Adipose tissue (tissue), 3 donors: ENCODE data around the gene MPC2. TPM values are rescaled to one million over a fixed set of nuclear protein-coding genes. Genes with fewer than 3 reads are reported as not detected.
"Not testable (repeated sequence)": the region's sequence is repeated elsewhere in the genome, so short reads cannot be mapped to it uniquely, and the experiment has no call there.

Experiments used
- H3K27ac ChIP-seq: one replicate; pipeline ENCODE4 v1.5.1; 2013; ENCODE audit warnings: low read depth, low read length
- whole genome bisulfite sequencing, 3 donors: extraction: QIAGEN DNeasy Blood & Tissue Kit; methylation state at CpG; one replicate each; pipeline ENCODE4 v1.1.7; 2013; 5-methylcytosine and 5-hydroxymethylcytosine counted together
- polyA plus RNA-seq, 3 donors: library from polyadenylated mRNA; stranded (reverse); fragments of 200-250 nt; gene quantifications; one replicate each; pipeline ENCODE4 v1.2.3, GENCODE V29; 2013
- donor health status: healthy with polysubstance abuse.
- donor health status: Bipolar disorder and iron deficiency.
- donor health status: healthy.

Gene MPC2
- polyA plus RNA-seq, 3 donors, result 35.7 to 76.4 (median 70.7) TPM

DNA sequence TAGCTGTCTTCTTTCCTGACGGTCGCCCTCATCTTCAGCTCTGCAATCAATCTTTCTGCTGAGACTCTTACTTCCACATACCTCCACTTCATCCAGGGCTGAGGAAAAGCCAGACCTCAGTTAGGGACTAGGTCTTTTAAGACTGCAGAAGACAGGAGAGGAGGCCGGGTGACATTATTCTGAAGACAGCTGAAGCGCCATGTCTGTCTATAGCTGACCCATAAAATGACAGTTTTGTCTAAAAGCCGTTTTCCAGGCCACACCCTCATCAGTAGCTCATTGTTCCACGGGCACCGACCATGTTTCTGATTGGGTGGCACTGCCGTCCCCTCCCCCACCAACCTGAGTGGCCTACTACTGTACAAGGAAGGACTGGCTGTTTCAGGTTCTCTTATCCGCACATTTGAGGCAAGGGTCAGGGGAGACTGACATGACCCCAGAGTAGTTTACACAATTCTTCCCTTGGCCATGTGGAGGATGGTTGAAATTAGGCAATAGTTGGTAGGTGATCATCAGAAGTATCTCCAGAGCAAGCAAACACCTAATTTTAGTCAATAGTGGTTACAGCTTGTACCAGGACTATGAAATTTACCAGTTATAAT is 22.9 kb downstream of the MPC2 start, which contains the start of gene ADCY10:
TSS of gene ADCY10 (minus strand) at position 240 of the 602 bp plus-strand sequence. CDS start 8,994 bp downstream, outside the sequence.
- no peak within 1 kb of the TSS for H3K27ac ChIP-seq
- 89 to 90% (median 89%) methylated on average over 9 of the region's 9 CpGs for WGBS, 3 donors

DNA sequence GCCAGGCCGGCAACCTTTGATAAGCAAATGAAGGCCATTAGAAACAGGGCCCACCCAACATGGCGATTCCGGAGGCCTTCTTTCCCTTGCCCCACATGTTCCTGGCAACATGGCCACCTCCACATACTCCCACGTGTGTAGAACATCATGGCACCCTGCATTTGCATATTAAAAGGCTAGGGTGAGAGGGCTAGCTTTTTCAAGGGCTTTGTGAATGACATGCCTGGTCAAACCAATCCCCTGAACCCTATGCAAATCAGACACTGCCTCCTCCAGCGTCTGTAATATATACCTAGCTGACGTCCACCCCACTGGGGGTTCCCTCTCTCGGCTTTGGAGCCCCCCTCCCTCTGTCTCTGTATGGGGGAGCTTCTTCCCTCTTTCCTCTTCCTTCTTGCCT is 24.6 kb downstream of the MPC2 start:
- no peak overlapping the region for H3K27ac ChIP-seq
- 75 to 85% (median 79%) methylated on average over 7 of the region's 7 CpGs for WGBS, 3 donors

DNA sequence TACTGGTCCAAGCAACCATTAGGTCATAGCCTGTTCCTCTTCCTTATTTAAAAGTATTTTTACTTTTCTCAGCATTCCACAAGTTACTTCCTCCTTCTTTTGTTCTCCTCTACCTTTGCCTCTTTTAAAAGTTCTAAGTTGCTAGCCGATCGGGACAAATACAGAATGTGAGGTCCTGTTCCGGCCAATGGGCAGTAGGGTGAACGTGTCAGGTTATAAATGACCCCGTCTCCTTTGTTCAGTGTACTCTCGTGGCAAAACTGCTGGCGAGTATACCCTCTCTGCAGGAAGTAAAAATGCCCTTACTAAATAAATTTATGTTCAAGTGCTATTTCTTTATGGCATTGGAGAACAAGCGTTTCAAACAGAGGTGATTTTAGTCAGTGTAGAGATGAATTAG is 25.5 kb downstream of the MPC2 start:
- no peak overlapping the region for H3K27ac ChIP-seq
- 57 to 62% (median 58%) methylated on average over 8 of the region's 8 CpGs for WGBS, 3 donors

- 56 to 87% (median 71%) methylated on average over 2 of the region's 2 CpGs for WGBS, 3 donors
- no peak overlapping the region for H3K27ac ChIP-seq
These were observed 26.3 kb downstream of the MPC2 start for GRCh38 chr1:167910530-167910929.

DNA sequence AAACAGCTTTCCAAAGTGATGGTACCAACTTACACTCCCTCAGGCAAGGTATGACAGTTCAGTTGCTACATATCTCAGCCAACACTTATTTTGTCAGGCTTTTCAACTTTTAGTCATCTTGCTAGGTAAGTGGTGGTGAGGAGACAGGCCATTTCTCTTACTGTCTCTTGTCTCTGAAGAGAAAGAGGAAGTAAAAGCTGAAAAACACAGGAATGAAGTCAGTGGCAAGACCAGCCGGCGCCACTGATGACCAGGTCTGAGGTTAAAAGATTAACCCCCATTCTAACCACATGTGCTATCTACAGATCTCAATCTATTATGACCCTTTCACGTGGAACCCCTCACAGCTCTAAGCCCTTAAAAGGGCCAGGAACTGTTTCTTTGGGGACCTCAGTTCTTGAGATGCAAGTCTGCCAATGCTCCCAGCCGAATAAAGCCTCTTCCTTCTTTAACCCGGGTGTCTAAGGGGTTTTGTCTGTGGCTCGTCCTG is 27.1 kb downstream of the MPC2 start:
- WGBS, 3 donors, result 81 to 90% (median 82%) methylated on average over 6 of the region's 6 CpGs
- no peak overlapping the region for H3K27ac ChIP-seq

- no peak overlapping the region for H3K27ac ChIP-seq
These were observed 31.2 kb downstream of the MPC2 start for GRCh38 chr1:167905671-167906070.

DNA sequence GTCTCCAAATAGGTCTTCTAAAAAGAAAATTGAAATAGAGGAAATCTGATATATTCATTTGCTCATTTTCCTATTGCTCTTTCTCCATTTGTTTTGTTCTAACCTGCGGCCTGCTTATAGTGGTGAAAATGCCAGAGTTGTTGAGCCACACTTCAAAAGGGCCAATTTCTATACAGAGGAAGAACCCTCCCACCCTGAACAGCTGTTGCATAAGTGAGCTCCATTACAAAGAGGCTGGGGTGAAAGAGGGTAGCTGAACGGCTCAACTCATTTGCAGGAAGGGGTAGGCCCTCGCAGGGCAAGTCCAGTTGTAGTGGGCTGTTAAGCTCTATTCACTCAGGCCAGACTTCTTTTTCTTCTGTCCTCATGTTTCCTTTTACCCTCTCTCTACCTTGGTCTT is 31.7 kb downstream of the MPC2 start:
- no peak overlapping the region for H3K27ac ChIP-seq
- WGBS, 3 donors, result 43 to 81% (median 49%) methylated on average over 3 of the region's 3 CpGs

GRCh38 chr1:167904652-167905130 is 32.2 kb downstream of the MPC2 start:
- WGBS, 3 donors, result 72 to 73% (median 73%) methylated on average over 4 of the region's 4 CpGs
- H3K27ac ChIP-seq, result no peak overlapping the region

- WGBS, 3 donors, result 89 to 97% (median 94%) methylated on average over 4 of the region's 4 CpGs
- no peak overlapping the region for H3K27ac ChIP-seq
These were observed 36.0 kb downstream of the MPC2 start for GRCh38 chr1:167900907-167901306.

- no peak overlapping the region for H3K27ac ChIP-seq
- 61 to 77% (median 72%) methylated on average over 4 of the region's 4 CpGs for WGBS, 3 donors
These were observed 37.6 kb downstream of the MPC2 start for GRCh38 chr1:167899253-167899681.

DNA sequence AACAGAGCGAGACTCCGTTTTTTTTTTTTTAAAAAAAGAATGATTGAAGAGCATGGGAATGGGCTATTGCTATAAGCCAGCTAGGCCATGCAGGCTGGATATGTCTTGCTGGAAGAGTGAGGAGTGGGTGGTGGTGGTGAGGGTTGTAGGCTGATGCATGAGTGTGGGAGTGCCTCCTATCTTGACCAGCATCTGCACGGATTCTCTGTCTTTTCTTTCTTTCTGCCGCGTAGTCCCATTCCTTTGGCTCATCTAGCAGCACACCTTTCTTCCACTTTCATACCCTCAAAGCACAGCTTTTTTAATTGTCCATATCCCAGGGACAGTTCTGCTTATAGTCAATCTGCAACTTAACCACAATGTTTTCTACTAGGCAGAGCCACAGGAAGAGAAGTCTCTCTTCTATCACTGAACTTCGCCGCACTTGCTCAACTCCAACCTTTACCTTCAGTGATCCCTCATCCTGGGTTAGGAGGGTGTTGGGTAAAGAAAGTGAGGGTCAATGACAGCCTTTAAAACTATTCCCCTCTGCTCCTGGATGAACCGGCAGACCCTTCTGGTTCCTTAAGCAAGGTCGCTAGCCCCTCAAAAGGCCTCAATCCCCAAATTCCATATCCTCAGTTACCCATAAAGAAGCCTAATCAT is 38.2 kb downstream of the MPC2 start:
- no peak overlapping the region for H3K27ac ChIP-seq
- WGBS, 3 donors, result 88 to 97% (median 88%) methylated on average over 9 of the region's 9 CpGs

GRCh38 chr1:167893798-167894197 is 43.1 kb downstream of the MPC2 start:
- 76 to 83% (median 81%) methylated on average over 2 of the region's 2 CpGs for WGBS, 3 donors

GRCh38 chr1:167890400-167890799 is 46.5 kb downstream of the MPC2 start:
- H3K27ac ChIP-seq, result no peak overlapping the region

More at GRCh38 chr1:167893798-167894197, 43.1 kb downstream of the MPC2 start:
- H3K27ac ChIP-seq, result no peak overlapping the region

DNA sequence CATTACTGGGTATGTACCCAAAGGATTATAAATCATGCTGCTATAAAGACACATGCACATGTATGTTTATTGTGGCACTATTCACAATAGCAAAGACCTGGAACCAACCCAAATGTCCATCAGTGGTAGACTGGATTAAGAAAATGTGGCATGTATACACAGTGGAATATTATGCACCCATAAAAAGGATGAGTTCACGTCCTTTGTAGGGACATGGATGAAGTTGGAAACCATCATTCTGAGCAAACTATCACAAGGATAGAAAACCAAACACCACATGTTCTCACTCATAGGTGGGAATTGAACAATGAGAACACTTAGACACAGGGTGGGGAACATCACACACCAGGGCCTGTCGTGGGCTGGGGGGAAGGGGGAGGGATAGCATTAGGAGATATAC is 49.7 kb downstream of the MPC2 start:
- 87 to 92% (median 90%) methylated on average over 2 of the region's 2 CpGs for WGBS, 3 donors

DNA sequence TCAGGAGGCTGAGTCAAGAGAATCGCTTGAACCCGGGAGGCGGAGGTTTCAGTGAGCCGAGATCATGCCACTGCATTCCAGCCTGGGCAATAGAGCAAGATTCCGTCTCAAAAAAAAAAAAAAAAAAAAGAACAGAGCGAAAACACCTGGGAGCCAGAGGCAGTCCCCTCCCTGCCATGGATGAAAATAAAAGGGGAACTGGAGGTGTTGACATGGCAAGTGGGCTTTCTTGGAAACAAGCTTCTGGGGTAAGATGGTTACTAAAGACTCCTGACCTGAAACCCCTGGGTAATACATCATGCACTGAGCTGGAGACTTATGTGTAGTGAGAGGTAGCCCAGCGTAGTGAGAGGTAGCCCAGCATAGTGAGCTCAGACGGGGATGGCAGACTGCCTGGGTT is 54.5 kb downstream of the MPC2 start:
- 86 to 95% (median 94%) methylated on average over 8 of the region's 8 CpGs for WGBS, 3 donors
- no peak overlapping the region for H3K27ac ChIP-seq

More for the DNA sequence above, 49.7 kb downstream of the MPC2 start:
- H3K27ac ChIP-seq, result not testable (repeated sequence)

DNA sequence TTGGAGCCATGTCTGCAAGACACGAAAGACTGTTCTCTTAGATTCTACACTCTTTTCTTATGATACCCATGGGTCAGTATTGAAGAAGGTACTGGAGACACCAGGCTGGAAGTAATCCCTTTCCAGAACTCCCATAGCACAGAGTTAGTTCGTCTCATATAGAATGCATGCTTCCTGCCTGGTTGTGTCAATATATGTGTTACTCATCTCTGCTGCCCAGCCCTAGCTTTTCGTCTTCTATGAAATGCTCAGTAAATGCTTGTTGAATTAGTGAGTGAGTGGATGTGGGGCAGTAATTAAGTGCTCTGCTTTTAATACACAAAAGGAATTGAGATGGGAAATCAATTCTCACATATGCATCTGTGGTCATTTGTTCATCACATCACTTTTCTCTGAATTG is 55.1 kb downstream of the MPC2 start:
- 85 to 91% (median 89%) methylated on average over 3 of the region's 3 CpGs for WGBS, 3 donors
- no peak overlapping the region for H3K27ac ChIP-seq

- no peak overlapping the region for H3K27ac ChIP-seq
These were observed 55.8 kb downstream of the MPC2 start for GRCh38 chr1:167881069-167881468.

GRCh38 chr1:167880580-167881021 is 56.3 kb downstream of the MPC2 start:
- WGBS, 3 donors, result 90 to 96% (median 94%) methylated on average over 3 of the region's 3 CpGs
- H3K27ac ChIP-seq, result no peak overlapping the region

DNA sequence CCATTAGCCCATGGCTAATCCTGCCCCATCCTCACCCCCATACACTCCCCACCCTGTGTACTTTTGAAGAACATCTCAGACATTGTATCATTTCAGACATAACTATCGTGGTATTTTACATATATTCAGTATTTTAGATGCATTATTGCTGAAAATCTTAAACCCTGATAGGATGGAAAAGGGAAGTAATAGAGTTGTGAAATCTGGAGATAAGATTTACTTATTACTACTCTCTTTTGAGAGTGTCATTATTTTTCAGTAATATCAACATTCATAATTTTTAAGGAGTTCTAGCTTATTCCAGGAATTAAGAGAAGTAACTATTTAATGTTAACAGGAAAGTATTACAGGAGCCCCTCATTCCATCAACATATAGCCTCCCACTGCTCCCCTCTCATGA is 57.4 kb downstream of the MPC2 start:
- H3K27ac ChIP-seq, result no peak overlapping the region
- 49 to 84% (median 67%) methylated on average over 1 of the region's 1 CpG for WGBS, 3 donors
